RWPE2 (cell line): Measurements from ENCODE around the gene PSMC3IP.

Experiments
- ATAC-seq: fragments of 200-7000 bp; cut with Tn5 transposase; 3 replicates; pipeline ENCODE4 v1.9.1; 2021; ENCODE audit warnings: low read depth
- DNase-seq: peaks from one replicate; pipeline ENCODE4 v3.0.0-alpha.2; 2020; ENCODE audit warnings: low spot score
- H3K27ac ChIP-seq: fragments of 450-650 bp; 2 replicates; pipeline ENCODE4 v1.5.1; 2017; ENCODE audit warnings: mild to moderate bottlenecking; ENCODE audit not compliant: poor library complexity, severe bottlenecking
- H3K27me3 ChIP-seq: fragments of 250-450 bp; sonication (Bioruptor Pico); 2 replicates; pipeline ENCODE4 v1.5.1; 2021; ENCODE audit warnings: mild to moderate bottlenecking, moderate library complexity; ENCODE audit not compliant: insufficient read depth, poor library complexity, severe bottlenecking
- H3K36me3 ChIP-seq: fragments of 250-450 bp; sonication (Bioruptor Pico); 2 replicates; pipeline ENCODE4 v1.5.1; 2020; ENCODE audit warnings: low read depth, mild to moderate bottlenecking, moderate library complexity
- H3K4me1 ChIP-seq: fragments of 250-450 bp; sonication (Bioruptor Pico); 2 replicates; pipeline ENCODE4 v1.5.1; 2021; ENCODE audit warnings: mild to moderate bottlenecking, moderate library complexity; ENCODE audit not compliant: insufficient read depth, poor library complexity, severe bottlenecking
- H3K4me3 ChIP-seq: fragments of 250-450 bp; sonication (Bioruptor Pico); 2 replicates; pipeline ENCODE4 v1.5.1; 2021; ENCODE audit warnings: mild to moderate bottlenecking, moderate library complexity; ENCODE audit not compliant: severe bottlenecking
- H3K9me3 ChIP-seq: fragments of 250-450 bp; sonication (Bioruptor Pico); 2 replicates; pipeline ENCODE4 v1.5.1; 2021; ENCODE audit warnings: mild to moderate bottlenecking, moderate library complexity; ENCODE audit not compliant: severe bottlenecking
- TF ChIP-seq, protein P1 (sequence below): fragments of 450-650 bp; IDR thresholded peaks from one replicate; pipeline ENCODE4 v1.5.1; 2017; ENCODE audit warnings: mild to moderate bottlenecking, moderate library complexity; ENCODE audit not compliant: poor library complexity, severe bottlenecking

The PSMC3IP gene

DNA sequence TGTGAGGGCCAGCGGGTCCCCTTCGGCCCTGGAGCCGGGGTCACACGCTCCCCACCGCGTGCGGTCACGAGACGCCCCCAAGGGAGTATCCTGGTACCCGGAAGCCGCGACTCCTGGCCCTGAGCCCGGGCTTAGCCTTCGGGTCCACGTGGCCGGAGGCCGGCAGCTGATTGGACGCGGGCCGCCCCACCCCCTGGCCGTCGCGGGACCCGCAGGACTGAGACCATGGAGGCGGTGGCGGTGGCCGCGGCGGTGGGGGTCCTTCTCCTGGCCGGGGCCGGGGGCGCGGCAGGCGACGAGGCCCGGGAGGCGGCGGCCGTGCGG is 41.5 kb downstream of the PSMC3IP start, which contains the start of gene NAGLU:
Gene NAGLU (plus strand): TSS at position 194 of the 324 bp plus-strand sequence. CDS start 32 bp downstream, at position 226.
- peak; percentile 85 for DNase-seq
- H3K4me3 ChIP-seq = peak within 1 kb of the TSS; percentile 85
- peaks cover 12% of the 10 kb centered on the region for H3K4me1 ChIP-seq
- H3K9me3 ChIP-seq = no peaks in the 10 kb centered on the region
- TF ChIP-seq, protein P1, sequence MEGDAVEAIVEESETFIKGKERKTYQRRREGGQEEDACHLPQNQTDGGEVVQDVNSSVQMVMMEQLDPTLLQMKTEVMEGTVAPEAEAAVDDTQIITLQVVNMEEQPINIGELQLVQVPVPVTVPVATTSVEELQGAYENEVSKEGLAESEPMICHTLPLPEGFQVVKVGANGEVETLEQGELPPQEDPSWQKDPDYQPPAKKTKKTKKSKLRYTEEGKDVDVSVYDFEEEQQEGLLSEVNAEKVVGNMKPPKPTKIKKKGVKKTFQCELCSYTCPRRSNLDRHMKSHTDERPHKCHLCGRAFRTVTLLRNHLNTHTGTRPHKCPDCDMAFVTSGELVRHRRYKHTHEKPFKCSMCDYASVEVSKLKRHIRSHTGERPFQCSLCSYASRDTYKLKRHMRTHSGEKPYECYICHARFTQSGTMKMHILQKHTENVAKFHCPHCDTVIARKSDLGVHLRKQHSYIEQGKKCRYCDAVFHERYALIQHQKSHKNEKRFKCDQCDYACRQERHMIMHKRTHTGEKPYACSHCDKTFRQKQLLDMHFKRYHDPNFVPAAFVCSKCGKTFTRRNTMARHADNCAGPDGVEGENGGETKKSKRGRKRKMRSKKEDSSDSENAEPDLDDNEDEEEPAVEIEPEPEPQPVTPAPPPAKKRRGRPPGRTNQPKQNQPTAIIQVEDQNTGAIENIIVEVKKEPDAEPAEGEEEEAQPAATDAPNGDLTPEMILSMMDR = no peak
- no peaks in the 10 kb centered on the region for H3K27me3 ChIP-seq
- peak; percentile 77 for ATAC-seq
- peak within 1 kb of the TSS; percentile 78 for H3K27ac ChIP-seq
- peaks cover 5% of the 10 kb centered on the region; the same call in 1 of the 2 replicates for H3K36me3 ChIP-seq

DNA sequence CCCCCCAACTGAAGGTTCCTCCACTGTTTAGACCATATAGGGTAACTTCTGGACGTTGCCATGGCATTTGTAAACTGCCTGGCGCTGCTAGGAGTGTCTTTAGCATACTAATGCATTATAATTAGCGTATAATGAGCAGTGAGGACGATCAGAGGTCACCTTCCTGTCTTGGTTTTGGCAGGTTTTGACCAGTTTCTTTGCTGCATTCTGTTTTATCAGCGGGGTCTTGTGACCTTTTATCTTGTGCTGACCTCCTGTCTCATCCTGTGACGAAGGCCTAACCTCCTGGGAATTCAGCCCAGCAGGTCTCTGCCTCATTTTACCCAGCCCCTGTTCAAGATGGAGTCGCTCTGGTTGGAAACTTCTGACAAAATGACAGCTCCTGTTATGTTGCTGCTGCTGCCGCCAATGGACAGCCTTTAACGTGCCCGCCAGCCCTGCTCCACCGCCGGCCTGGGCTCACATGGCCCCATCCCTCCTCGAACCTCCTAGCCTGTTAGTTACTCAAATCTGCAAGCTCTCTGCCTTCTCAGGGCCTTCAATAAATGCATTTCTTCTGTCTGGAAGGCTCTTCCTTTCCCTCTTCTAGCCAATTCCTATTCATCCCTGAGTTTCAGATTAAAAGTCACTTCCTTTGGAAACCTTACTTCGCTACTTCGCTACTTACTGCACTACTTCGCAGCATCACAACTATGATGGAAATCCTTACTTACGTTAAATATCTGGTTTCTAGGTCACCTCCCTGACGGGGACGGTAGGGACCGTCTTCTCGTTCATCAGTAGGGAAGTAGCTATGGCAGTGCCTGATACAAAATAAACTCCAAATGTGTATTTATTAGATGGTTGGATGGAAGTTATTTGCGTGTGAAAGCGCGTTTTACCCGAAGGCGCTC is 42.1 kb downstream of the PSMC3IP start:
- DNase-seq (no peak), ATAC-seq (no peak)
- peak overlapping the region; percentile 85 for H3K4me3 ChIP-seq
- H3K36me3 ChIP-seq = peaks cover 5% of the 10 kb centered on the region; the same call in 1 of the 2 replicates
- TF ChIP-seq, protein P1 = no peak
- peak overlapping the region; percentile 78 for H3K27ac ChIP-seq
- H3K27me3 ChIP-seq = no peaks in the 10 kb centered on the region
- H3K9me3 ChIP-seq = no peaks in the 10 kb centered on the region
- H3K4me1 ChIP-seq = peaks cover 17% of the 10 kb centered on the region

DNA sequence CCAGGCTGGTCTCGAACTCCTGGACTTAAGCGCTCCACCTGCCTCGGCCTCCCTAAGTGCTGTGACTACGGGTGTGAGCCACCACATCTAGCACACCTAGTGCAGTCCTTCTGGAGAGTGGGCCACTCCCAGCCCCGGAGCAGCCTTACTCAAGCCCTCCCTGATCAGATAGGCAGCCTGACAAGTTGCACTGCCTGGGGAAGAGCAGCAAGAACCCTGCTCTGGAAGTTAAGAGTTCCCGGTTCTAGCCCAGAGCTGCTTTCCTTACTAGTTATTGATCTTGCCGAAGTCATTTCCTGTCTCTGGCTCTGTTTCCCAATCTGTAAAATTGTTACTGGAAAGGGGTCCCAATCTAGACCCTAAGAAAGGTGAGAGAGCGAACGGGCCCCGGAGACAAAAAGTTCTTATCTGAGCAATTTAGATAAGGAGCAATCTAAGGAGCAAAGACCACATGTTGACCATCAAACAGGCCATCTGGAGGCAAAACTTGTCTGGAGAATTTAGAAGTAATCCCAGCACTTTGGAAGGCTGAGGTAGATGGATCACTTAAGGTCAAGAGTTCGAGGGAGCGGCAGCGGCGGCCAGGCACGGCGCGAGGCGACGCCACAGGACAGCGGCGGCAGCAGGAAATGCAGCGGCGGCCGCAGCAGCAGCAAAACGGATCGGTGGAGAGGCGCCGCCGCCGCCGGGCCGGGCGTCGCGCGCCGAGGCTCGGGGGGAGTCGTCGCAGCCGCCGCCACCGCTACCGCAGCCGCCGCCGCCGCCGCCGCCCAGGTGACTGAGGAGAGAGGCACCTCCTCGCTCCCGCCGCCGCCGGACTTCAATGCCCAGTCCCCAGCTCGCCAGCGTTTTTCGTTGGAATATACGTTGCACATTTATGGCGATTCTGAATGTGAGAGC is 45.8 kb downstream of the PSMC3IP start:
- Histone ChIP-seq H3K4me3 (peak overlapping the region; percentile 38), H3K27ac (peak overlapping the region; percentile 90), H3K27me3 (no peaks in the 10 kb centered on the region), H3K36me3 (no peaks in the 10 kb centered on the region), H3K4me1 (peaks cover 29% of the 10 kb centered on the region), H3K9me3 (no peaks in the 10 kb centered on the region)
- ATAC-seq (no peak), DNase-seq (no peak)
- TF ChIP-seq, protein P1 = peak; percentile 61

DNA sequence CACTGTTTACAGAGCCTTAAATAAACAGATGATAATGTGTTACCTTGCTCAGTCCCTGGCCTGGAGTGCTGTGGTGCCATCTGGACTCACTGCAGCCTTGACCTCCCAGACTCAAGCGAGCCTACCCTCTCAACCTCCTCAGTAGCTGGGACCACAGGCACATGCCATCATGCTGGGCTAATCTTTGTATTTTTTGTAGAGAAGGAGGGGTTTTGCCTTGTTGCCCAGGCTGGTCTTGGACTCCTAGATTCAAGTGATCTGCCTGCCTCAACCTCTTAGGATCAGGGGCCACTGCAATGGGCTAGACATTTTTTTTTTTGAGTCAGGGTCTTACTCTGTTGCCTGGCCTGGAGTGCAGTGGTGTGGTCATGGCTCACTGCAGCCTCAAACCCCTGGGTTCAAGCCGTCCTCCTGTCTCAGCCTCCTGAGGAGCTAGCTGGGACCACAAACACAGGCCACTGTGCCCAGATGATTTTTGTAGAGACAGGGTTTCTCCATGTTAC is 46.5 kb downstream of the PSMC3IP start:
- DNase-seq (no peak), ATAC-seq (no peak)
- TF ChIP-seq, protein P1 = no peak
- Histone ChIP-seq H3K27ac (peak overlapping the region; percentile 90), H3K4me1 (peaks cover 32% of the 10 kb centered on the region), H3K9me3 (no peaks in the 10 kb centered on the region), H3K27me3 (no peaks in the 10 kb centered on the region), H3K4me3 (no peak overlapping the region), H3K36me3 (no peaks in the 10 kb centered on the region)
